Inferior parietal cortex (tissue), 1 donor: ENCODE measurements around the gene APOL4.
A peak's percentile ranks its signal among the peaks of the same experiment; 100 is the strongest.
"Not testable (repeated sequence)": the region's sequence is repeated elsewhere in the genome, so short reads cannot be mapped to it uniquely, and the experiment has no call there.

Experiments
- DNase-seq: peaks from one replicate; pipeline ENCODE4 v3.0.0-alpha.2; 2016; ENCODE audit errors: extremely low spot score

APOL4 gene

GRCh38 chr22:36208162-36208765 lies 6.7 kb upstream of the APOL4 start:
- DNase-seq = no peak

DNA sequence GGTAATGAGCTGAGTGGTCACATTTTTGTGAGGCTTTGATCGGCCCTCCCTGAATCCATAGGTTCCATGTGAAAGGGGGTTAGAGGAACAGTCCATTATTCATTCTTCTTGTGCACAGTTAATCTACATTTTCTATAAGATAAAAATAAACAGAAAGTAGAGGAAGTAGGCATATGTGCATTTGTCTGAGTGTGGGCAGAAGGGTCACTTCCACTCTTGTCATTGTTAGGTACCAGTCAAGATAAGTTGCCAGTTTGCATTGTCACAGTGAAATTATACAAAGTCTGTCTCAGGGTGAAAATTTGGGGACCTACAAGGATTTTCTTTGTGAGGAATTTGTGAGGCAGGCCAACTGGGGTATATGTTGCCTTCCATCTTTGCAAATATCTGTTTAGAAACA lies 4.6 kb upstream of the APOL4 start:
- DNase-seq = no peak

GRCh38 chr22:36205573-36205972 lies 4.0 kb upstream of the APOL4 start:
- not testable (repeated sequence) for DNase-seq

DNA sequence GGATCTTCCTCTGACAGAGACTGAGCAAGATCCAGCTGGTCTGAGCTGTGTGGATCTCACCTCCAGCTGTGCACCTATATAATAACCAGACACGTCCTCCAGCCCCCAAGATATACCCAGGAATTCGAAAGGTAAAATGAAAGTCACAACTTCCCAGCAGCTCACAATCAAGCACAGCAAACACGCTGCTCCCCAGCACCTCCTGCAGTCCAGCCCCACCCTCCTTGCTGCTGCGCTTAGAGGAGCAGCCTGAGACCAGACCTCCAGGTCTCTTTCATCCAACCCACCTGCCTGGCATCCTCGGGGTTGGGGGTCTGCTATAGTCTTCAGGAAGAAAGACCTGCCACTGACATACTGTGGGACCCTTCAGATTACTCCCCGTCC lies 3.0 kb upstream of the APOL4 start:
- no peak for DNase-seq

DNA sequence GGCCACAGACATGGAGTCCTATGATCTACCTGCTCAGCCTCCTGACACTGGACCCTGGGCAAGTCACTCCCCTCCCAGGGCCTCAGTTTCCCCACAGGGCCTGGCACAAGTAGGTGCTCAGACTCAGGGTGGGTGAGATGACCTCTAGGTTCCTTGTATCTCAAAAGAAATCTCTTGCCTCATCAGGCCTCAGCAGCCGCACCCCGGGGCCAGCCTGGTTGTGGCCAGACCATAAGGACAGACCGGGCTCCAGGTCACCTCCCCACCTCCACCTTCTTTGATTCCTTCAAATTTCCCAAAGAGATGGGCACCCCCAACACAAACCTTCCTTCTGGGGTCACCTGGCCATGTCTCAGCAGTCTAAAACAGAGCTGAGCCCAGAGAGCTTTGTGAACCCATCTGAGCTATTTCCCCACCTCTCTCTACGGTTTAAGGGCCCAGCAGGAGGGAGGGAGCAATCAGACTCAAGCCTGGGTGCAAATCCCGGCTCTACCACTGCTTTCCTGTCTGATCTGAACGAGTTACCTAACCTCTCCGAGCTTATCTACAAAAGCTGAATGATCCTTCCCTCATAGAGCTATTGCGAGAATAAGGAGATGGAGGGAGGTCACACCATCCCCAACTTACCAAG lies 2.5 kb upstream of the APOL4 start:
- no peak for DNase-seq

GRCh38 chr22:36203441-36203840 lies 1.8 kb upstream of the APOL4 start:
- not testable (repeated sequence) for DNase-seq

DNA sequence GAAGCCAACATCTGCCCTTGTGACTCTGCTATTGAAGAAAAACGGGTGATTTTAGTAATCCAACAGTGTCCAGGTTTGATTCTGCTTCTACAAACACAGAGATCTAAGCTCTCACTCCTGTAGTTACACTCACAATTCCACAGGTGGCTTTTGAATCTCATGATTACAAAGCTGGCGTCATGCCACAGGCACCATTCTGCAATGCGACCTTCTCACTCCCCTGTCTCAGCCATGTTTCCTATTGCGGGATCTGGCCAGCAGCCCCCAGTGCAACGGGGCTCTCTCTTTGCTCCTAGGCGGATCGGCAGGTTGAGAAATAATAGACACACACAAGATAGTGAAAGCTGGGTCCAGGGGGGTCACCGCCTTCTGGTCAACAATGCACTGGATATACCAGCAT lies 1.3 kb upstream of the APOL4 start:
- not testable (repeated sequence) for DNase-seq

DNA sequence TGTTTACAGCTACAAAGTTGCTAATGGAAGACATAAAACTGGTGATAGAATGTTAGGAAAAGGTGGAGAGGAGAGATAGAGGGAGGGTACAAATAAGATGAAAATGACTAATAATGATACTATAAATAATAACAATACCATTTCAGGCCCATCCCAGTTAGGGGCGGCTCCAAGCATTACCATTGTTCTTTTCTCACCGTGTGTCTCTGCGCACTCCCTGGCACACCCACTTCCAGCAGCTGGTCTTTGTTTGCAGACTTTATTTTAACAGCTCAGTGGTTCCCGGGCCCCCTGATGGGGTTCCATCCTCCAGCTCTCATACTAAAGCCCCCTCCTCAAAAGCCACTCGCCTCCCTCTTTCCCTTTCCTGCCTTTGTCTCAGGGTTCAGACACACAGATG lies 584 bp downstream of the APOL4 start:
- not testable (repeated sequence) for DNase-seq

DNA sequence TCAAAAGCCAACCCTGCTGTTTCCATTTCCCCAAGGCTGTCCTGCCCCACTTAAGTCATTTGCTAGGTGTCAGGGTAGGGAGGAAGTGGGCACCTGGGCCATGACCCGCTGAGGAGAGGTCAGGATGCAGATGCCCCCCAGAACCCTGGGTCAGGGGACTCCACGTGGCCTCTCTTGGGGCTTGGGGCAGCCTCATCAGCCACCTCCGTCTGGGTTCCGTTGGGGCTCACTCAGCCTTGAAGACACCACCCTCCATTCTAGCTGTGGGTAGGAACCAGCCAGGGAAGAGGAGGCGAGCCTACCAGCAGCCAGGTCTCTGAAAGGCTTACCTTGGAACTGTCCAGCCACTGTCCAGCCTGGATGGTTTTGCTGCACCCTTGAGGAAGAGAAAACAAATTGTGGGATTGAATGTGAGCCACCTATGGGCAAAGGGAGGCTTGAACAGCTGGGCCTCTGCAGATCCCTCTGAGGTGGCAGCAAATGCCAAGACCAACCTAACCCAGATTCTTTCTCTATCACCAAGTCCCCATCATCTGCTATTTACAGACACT lies 2.5 kb downstream of the APOL4 start:
- DNase-seq = no peak

- no peak for DNase-seq
These were observed 3.1 kb downstream of the APOL4 start for GRCh38 chr22:36198536-36198935.

- DNase-seq = no peak
These were observed 4.0 kb downstream of the APOL4 start for GRCh38 chr22:36197514-36198146.

- DNase-seq = no peak
These were observed 4.6 kb downstream of the APOL4 start for GRCh38 chr22:36197065-36197440.

- no peak for DNase-seq
These were observed 5.2 kb downstream of the APOL4 start for GRCh38 chr22:36196254-36197064.

DNA sequence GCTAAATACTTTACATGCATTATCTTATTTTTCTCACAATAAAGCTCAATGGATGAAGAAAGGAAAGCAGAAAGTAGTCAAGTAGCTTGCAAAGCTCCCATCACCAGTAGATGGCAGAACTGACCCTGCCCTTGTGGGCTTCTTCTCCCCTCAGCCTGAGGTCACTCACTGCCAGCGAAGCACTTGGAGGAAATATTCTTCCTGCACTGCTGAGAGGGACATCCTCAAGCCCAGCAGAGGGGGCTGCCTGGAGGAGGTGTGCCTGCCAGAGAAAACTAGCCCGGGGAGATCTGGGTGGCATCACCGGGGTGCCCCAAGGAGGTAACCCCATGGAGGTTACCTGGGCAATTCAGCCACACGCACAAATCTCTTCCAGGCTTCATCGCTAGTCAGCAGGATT lies 6.6 kb downstream of the APOL4 start:
- peak; percentile 57 for DNase-seq

GRCh38 chr22:36194385-36194784 lies 7.2 kb downstream of the APOL4 start:
- no peak for DNase-seq

DNA sequence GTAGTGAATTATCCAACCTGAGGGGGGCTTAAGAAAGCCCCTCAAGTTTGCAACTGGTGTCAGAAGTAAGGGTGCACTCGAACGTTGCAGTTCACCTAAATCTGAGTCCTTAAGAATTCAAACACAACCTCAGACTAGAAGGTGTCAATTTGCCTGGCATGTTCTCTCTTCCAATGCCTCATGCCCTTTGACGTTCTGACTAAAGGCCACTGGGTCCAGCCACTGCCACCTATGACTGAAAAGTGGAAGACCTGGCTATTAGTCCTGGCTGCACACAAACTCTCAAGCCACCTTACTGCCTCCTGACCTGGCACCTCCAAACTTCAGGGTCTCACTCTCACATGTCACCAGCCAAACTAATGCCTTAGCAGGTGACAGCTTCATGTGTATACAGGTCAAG lies 8.0 kb downstream of the APOL4 start:
- DNase-seq = no peak

- no peak for DNase-seq
These were observed 8.4 kb downstream of the APOL4 start for GRCh38 chr22:36193171-36193570.

GRCh38 chr22:36192542-36192941 lies 9.1 kb downstream of the APOL4 start:
- DNase-seq = no peak

- DNase-seq = peak; percentile 81
These were observed 10.3 kb downstream of the APOL4 start for GRCh38 chr22:36191106-36191836.

GRCh38 chr22:36187862-36188261 lies 13.7 kb downstream of the APOL4 start:
- DNase-seq = not testable (repeated sequence)

DNA sequence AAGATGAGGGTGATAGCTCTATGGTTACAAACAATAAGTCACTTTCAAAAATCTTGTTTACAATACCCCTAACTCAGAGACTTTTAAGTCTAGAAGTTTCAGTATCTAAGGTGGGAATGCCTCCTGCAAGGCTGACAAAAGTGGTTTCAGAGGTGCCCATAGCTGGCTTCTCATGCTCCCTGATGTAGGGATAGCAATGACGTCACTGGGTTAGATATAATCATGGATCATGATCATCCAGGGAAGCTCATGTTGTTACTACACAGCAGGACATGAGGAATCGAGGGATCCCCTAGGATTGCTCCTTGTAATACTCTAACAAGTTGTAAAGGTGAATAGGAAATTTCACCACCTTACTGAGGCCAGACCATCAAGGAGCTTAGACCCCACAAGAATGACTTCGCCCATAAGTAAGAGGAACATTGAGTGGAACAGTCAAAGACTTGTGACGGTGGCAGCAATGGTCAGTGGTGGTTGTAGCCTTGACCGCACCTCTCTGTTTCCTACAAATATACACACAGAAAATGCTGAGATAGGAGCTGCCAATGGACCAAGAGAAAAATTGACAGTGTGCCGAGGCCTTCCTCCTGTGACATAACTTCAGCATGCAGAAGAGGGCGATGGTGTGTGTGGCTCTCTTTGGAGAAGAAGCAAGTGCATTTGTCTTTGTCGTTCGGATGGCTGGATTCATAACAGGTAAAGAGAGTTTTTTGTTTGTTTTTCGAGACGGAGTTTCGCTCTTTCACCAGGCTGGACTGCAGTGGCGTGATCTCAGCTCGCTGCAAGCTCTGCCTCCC lies 15.6 kb downstream of the APOL4 start:
- no peak for DNase-seq
